Neural cell (in vitro differentiated cells): ENCODE data around the gene CMPK2. TPM values are rescaled to one million over a fixed set of nuclear protein-coding genes. Genes with fewer than 3 reads are reported as not detected.

ENCODE experiments used
- H2AFZ ChIP-seq: fragments of 200-600, 300-800 bp; sonication (generic), shearing (Covaris generic); 2 replicates; pipeline ENCODE4 v1.6.0; 2014; ENCODE audit warnings: low read depth, mild to moderate bottlenecking, antibody characterized with exemption, low read length, moderate library complexity
- H3F3A ChIP-seq: fragments of 200-600 bp; shearing (Covaris generic); 2 replicates; pipeline ENCODE4 v1.6.1; 2016; ENCODE audit warnings: mild to moderate bottlenecking, moderate library complexity, mixed read lengths, antibody characterized with exemption, low read length; ENCODE audit not compliant: insufficient read depth, poor library complexity, severe bottlenecking
- H3K27ac ChIP-seq: fragments of 200-600, 300-800 bp; sonication (generic), shearing (Covaris generic); 2 replicates; pipeline ENCODE4 v1.5.1; 2014; ENCODE audit warnings: mild to moderate bottlenecking, low read length, moderate library complexity
- H3K27me3 ChIP-seq: fragments of 300-800, 200-600 bp; sonication (generic), shearing (Covaris generic); 2 replicates; pipeline ENCODE4 v1.6.0; 2014; ENCODE audit warnings: mild to moderate bottlenecking, low read depth, low read length, moderate library complexity; ENCODE audit not compliant: insufficient read depth
- H3K36me3 ChIP-seq: fragments of 300-800, 200-600 bp; sonication (generic), shearing (Covaris generic); 2 replicates; pipeline ENCODE4 v1.5.1; 2014; ENCODE audit warnings: mild to moderate bottlenecking, antibody characterized with exemption, low read length, moderate library complexity; ENCODE audit not compliant: insufficient read depth
- H3K4me2 ChIP-seq: fragments of 300-800, 200-600 bp; sonication (generic), shearing (Covaris generic); 2 replicates; pipeline ENCODE4 v1.6.0; 2014; ENCODE audit warnings: mild to moderate bottlenecking, low read length
- H3K4me3 ChIP-seq: fragments of 300-800, 200-600 bp; sonication (generic), shearing (Covaris generic); 2 replicates; pipeline ENCODE4 v1.5.1; 2014; ENCODE audit warnings: mild to moderate bottlenecking, low read length, moderate library complexity
- H3K79me2 ChIP-seq: fragments of 200-600 bp; shearing (Covaris generic); replicated peaks from 2 replicates; pipeline ENCODE4 v1.6.0; 2014; ENCODE audit warnings: mild to moderate bottlenecking, low read length, moderate library complexity; ENCODE audit not compliant: insufficient read depth
- H3K9ac ChIP-seq: fragments of 300-800, 200-600 bp; sonication (generic), shearing (Covaris generic); 2 replicates; pipeline ENCODE4 v1.6.1; 2016; ENCODE audit warnings: mild to moderate bottlenecking, low read length, mixed read lengths
- H3K9me2 ChIP-seq: fragments of 200-600 bp; shearing (Covaris generic); 2 replicates; pipeline ENCODE4 v1.6.1; 2016; ENCODE audit warnings: mild to moderate bottlenecking, low read length, mixed read lengths; ENCODE audit not compliant: insufficient read depth
- H3K9me3 ChIP-seq: fragments of 200-600, 300-800 bp; sonication (generic), shearing (Covaris generic); 2 replicates; pipeline ENCODE4 v1.6.1; 2016; ENCODE audit warnings: mild to moderate bottlenecking, mixed run types, low read length, moderate library complexity, mixed read lengths
- H4K20me1 ChIP-seq: fragments of 200-600 bp; shearing (Covaris generic); 2 replicates; pipeline ENCODE4 v1.6.1; 2016; ENCODE audit warnings: mild to moderate bottlenecking, mixed run types; ENCODE audit not compliant: insufficient read depth
- EP300 ChIP-seq: fragments of 450-650 bp; conservative IDR thresholded peaks from 2 replicates; pipeline ENCODE4 v1.6.1; 2014; ENCODE audit warnings: antibody characterized with exemption, mild to moderate bottlenecking, moderate library complexity; ENCODE audit not compliant: poor library complexity, severe bottlenecking
- EZH2 ChIP-seq: fragments of 200-600, 300-800 bp; shearing (Covaris generic), sonication (generic); IDR thresholded peaks from 2 replicates; pipeline ENCODE4 v1.6.1; 2014; ENCODE audit warnings: antibody characterized with exemption, low read length, borderline replicate concordance, mild to moderate bottlenecking; ENCODE audit not compliant: insufficient read depth, poor library complexity, severe bottlenecking
- MXI1 ChIP-seq: fragments of 450-650 bp; conservative IDR thresholded peaks from 2 replicates; pipeline ENCODE4 v1.6.1; 2014; ENCODE audit warnings: antibody characterized with exemption, mild to moderate bottlenecking; ENCODE audit not compliant: poor library complexity, severe bottlenecking
- POLR2AphosphoS5 ChIP-seq: IDR thresholded peaks from 2 replicates; pipeline ENCODE4 v1.6.1; 2012
- RAD21 ChIP-seq: fragments of 450-650 bp; conservative IDR thresholded peaks from 2 replicates; pipeline ENCODE4 v1.6.1; 2014; ENCODE audit warnings: antibody characterized with exemption, mild to moderate bottlenecking, moderate library complexity
- SMC3 ChIP-seq: fragments of 450-650 bp; conservative IDR thresholded peaks from 2 replicates; pipeline ENCODE4 v1.6.1; 2014; ENCODE audit warnings: antibody characterized with exemption, mild to moderate bottlenecking, moderate library complexity; ENCODE audit not compliant: poor library complexity
- TAF1 ChIP-seq: IDR thresholded peaks from 2 replicates; pipeline ENCODE4 v1.6.1; 2012; ENCODE audit warnings: low read depth
- polyA plus RNA-seq: library from polyadenylated mRNA; depleted of rRNA; stranded (reverse); fragments of >200 nt; gene quantifications from 2 replicates; pipeline ENCODE4 v1.2.3, GENCODE V29; 2014
- TF ChIP-seq, protein P1 (sequence below): IDR thresholded peaks from 2 replicates; pipeline ENCODE4 v1.6.1; 2012; ENCODE audit warnings: borderline replicate concordance
- TF ChIP-seq, protein P2 (sequence below): fragments of 450-650 bp; IDR thresholded peaks from 2 replicates; pipeline ENCODE4 v1.5.1; 2014; ENCODE audit warnings: antibody characterized with exemption, mild to moderate bottlenecking, moderate library complexity; ENCODE audit not compliant: poor library complexity, severe bottlenecking

CMPK2 gene
- polyA plus RNA-seq, 1 donor from 2014 or later: 6.5 TPM

DNA sequence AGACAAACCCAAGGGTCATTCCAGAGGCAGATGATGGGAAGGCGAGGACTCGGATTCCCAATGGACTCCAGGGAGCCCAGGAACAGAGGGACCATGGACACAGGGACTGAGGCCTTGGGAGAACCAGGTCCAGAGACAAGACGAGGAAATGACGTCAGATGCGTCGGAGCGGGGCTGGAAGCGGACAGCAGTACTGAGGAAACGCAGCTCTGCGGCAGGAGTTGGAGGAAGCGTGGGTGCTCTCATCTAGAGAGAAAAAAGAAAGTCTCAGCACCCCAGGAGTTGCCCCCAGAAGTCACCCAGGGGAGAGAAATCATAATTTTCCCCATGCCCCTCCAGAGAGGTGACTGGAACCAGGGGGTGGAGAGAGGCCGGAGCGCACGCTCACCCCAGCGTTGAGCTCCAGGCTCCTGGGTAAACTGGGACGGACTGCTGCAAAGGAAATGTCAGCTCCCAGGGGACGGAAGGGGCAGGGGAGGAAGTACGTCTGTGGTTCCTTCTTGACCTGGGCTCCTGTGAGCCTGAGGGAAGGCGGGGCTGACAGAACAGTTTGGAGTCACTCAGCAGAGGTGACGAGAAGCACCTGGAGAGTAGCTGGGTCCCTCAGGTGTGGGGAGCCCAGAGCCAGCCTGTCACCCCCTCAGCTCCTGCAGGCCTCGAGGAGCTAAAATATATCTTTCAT lies 44.7 kb downstream of the CMPK2 start:
- Histone ChIP-seq H2AFZ (no peak overlapping the region), H3K79me2 (no peaks in the 10 kb centered on the region), H3K27ac (no peak overlapping the region), H3K27me3 (no peaks in the 10 kb centered on the region), H3F3A (no peaks in the 10 kb centered on the region), H3K36me3 (no peaks in the 10 kb centered on the region), H3K9me3 (no peaks in the 10 kb centered on the region), H3K4me2 (no peak overlapping the region), H3K4me3 (no peak overlapping the region), H3K9me2 (no peaks in the 10 kb centered on the region), H3K9ac (no peak overlapping the region), H4K20me1 (no peaks in the 10 kb centered on the region)
- TF ChIP-seq, protein P1, sequence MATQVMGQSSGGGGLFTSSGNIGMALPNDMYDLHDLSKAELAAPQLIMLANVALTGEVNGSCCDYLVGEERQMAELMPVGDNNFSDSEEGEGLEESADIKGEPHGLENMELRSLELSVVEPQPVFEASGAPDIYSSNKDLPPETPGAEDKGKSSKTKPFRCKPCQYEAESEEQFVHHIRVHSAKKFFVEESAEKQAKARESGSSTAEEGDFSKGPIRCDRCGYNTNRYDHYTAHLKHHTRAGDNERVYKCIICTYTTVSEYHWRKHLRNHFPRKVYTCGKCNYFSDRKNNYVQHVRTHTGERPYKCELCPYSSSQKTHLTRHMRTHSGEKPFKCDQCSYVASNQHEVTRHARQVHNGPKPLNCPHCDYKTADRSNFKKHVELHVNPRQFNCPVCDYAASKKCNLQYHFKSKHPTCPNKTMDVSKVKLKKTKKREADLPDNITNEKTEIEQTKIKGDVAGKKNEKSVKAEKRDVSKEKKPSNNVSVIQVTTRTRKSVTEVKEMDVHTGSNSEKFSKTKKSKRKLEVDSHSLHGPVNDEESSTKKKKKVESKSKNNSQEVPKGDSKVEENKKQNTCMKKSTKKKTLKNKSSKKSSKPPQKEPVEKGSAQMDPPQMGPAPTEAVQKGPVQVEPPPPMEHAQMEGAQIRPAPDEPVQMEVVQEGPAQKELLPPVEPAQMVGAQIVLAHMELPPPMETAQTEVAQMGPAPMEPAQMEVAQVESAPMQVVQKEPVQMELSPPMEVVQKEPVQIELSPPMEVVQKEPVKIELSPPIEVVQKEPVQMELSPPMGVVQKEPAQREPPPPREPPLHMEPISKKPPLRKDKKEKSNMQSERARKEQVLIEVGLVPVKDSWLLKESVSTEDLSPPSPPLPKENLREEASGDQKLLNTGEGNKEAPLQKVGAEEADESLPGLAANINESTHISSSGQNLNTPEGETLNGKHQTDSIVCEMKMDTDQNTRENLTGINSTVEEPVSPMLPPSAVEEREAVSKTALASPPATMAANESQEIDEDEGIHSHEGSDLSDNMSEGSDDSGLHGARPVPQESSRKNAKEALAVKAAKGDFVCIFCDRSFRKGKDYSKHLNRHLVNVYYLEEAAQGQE: no peak
- TF ChIP-seq POLR2AphosphoS5 (no peak), EP300 (no peak), MXI1 (no peak), TAF1 (no peak), EZH2 (no peak), SMC3 (no peak), RAD21 (no peak)
- TF ChIP-seq, protein P2, sequence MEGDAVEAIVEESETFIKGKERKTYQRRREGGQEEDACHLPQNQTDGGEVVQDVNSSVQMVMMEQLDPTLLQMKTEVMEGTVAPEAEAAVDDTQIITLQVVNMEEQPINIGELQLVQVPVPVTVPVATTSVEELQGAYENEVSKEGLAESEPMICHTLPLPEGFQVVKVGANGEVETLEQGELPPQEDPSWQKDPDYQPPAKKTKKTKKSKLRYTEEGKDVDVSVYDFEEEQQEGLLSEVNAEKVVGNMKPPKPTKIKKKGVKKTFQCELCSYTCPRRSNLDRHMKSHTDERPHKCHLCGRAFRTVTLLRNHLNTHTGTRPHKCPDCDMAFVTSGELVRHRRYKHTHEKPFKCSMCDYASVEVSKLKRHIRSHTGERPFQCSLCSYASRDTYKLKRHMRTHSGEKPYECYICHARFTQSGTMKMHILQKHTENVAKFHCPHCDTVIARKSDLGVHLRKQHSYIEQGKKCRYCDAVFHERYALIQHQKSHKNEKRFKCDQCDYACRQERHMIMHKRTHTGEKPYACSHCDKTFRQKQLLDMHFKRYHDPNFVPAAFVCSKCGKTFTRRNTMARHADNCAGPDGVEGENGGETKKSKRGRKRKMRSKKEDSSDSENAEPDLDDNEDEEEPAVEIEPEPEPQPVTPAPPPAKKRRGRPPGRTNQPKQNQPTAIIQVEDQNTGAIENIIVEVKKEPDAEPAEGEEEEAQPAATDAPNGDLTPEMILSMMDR: no peak

GRCh38 chr2:6820236-6820635 lies 45.5 kb downstream of the CMPK2 start:
- no peak for TF ChIP-seq EP300
- TF ChIP-seq EZH2: no peak
- TF ChIP-seq MXI1: no peak
- TF ChIP-seq, protein P2: no peak
- no peak for TF ChIP-seq TAF1
- Histone ChIP-seq H3K36me3 (no peaks in the 10 kb centered on the region), H3K4me2 (no peak overlapping the region), H3F3A (no peaks in the 10 kb centered on the region), H3K9me2 (no peaks in the 10 kb centered on the region), H3K27ac (no peak overlapping the region), H3K79me2 (no peaks in the 10 kb centered on the region), H3K9me3 (no peaks in the 10 kb centered on the region), H2AFZ (no peak overlapping the region), H3K4me3 (no peak overlapping the region), H3K27me3 (no peaks in the 10 kb centered on the region), H4K20me1 (no peaks in the 10 kb centered on the region), H3K9ac (no peak overlapping the region)
